GM19395 (cell line): ENCODE measurements around the gene ZNF33B.
A peak's percentile ranks its signal among the peaks of the same experiment; 100 is the strongest.
"Not testable (repeated sequence)": the region's sequence is repeated elsewhere in the genome, so short reads cannot be mapped to it uniquely, and the experiment has no call there.

Source experiments
- ATAC-seq: cut with Tn5 transposase; IDR thresholded peaks from one replicate; pipeline ENCODE4 v1.9.1; 2021; ENCODE audit warnings: mild to moderate bottlenecking, moderate library complexity; ENCODE audit not compliant: unreplicated experiment

The ZNF33B gene

DNA sequence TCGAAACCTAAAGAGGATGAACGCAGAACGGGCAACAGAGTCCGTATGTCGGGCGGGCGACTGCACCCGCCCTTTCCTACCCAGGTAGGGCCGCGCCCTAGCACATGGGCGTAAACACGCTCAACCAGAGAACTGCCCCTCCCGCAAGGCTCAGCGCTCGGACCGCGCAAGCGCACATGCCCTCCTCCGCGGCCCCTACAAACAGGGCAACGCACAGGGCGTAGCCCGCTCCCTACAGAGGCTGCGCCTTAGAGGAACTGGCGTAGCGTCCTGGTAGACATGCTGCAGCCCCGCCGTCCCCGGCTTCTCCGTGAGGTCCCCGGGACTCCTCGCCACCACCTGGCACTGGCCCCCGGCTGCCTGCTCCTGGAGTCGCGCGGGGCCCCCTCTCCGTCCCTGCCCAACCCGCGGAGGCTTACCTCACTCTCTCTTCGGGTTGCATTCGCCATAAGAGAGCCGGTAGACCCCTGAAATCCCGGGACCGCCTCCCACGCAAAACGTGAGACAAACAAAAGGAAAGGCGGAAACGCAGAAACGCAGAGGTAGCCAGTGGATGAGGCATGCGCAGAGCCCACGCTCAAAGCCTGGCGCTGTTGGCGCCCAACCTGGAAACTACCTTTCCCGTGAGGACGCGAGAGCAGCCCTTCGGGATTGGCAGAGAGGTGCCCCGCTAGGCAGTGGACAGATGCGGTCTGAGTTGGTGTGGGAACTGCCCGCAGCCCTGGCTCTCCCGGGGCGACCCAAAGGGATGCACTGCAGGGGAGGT is at the start of gene ZNF33B:
TSS of gene ZNF33B (minus strand) at position 516 of the 766 bp plus-strand sequence. CDS start 1,642 bp downstream, outside the sequence.
- ATAC-seq, result peak; percentile 93

DNA sequence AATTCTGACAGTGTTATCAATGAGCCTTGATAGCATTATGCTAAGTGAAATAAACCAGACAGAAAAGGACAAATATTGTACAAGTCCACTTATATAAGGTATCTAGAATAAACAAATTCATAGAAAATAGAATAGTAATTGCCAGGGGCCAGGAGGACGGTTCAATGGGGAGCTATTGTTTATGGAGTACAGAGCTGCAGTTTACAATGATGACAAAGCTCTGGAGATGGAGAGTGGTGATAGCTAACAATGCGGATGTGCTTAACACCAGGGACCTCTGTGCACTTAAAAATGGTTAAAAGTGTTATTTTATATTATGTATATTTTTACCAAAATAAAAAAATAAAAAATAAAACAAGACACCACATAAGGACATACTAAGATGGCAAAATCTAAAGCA is 46.1 kb upstream of the ZNF33B start:
- ATAC-seq, result no peak

DNA sequence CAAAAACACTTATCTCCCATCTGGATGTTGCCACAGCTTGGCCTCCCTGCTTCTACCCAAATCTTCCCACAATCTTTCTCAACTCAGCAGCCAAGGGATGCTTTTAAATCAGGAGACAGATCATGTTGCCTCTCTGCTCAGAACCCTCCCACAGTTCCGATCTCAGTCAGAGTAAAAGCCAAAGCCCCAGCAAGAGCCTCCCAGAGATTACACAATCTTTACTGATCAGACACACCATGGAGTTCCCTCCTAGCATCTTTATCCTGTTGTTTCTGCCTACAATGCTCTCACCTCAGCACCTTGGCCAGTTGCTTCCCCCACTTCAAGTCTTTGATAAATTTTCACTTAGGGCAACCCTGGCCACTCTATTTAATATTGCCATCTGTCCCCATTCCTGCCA is 41.9 kb upstream of the ZNF33B start:
- ATAC-seq, result no peak

GRCh38 chr10:42665181-42665979 is 27.0 kb upstream of the ZNF33B start:
- not testable (repeated sequence) for ATAC-seq

GRCh38 chr10:42654419-42654818 is 16.0 kb upstream of the ZNF33B start:
- no peak for ATAC-seq

DNA sequence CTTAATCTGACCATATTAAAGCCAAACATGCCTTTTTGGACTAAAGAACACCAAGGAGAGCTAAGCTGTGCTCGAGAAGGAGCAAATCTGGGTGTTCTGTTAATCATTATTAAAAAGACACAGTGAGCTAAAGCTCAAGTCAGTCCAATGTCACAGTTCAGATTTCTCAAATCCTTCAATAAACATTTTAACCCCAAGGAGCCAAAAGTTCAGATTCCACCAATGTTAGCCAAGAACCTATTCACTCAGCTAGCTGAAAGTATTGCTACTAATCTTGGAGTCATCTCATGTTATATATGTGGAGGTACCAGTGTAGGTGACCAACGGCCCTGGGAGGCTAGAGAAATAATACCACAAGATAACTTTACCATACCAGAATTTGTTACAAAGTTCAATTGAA is 14.5 kb upstream of the ZNF33B start:
- no peak for ATAC-seq

- no peak for ATAC-seq
These were observed 12.0 kb upstream of the ZNF33B start for GRCh38 chr10:42650374-42650773.

- ATAC-seq, result no peak
These were observed 10.1 kb upstream of the ZNF33B start for GRCh38 chr10:42648512-42648911.

DNA sequence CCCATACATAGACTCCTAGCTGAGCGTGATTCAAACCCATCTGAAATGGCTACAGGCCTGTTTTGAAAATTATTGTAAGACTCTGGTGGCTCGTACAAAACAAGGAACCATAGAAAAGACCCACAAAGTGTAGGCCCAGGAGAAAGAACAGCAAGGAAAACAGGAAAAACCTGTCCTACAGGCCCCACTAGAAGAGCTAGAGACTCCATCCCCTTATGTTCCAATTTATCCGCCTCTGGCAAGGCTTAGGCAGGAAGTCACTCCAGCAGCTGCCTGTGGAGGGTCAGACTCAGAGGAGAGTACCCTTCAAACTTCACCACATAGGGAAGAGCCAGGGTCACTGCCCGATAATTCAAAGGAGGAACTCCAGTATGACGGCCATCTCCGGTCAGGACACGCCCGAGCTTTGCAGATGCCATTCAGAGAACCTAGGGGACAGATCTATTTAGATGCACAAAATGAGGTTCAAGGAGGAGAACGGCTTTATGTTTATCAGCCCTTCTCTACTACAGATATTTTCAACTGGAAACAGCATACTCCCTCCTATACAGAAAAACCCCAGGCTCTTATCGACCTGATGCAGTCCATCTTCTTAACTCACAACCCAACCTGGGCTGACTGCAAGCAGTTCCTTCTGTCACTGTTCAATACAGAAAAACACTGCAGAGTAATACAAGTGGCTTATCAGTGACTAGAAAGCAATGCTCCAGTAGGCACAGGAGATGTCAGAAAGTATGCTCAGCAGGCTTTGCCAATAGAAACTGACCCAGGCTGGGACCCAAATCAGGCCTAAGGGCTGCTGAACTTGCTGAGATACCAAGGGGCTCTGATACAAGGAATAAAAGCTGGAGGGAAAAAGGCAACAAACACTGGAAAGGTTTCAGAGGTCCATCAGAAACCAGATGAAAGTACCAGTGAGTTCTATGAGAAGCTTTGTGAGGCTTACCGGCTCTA is 8.6 kb upstream of the ZNF33B start:
- no peak for ATAC-seq

DNA sequence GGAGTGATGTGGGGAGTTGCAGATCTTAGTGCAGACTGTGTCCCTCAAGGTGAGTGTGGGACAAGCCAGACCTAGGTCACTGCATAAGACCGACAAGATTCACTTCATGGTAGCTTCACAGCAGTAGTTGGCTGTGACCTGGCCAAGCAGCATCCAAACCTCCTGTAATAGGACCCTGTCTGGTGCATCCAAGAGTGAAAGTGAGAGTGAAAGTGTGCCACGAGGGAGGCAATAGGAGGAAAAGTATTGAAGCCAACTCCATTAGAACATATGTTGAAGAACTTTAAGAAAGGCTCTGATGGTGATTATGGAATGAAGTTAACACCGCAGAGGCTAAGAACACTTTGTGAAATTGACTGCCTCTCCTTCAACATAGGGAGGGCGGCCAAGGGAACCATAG is 7.8 kb upstream of the ZNF33B start:
- no peak for ATAC-seq

DNA sequence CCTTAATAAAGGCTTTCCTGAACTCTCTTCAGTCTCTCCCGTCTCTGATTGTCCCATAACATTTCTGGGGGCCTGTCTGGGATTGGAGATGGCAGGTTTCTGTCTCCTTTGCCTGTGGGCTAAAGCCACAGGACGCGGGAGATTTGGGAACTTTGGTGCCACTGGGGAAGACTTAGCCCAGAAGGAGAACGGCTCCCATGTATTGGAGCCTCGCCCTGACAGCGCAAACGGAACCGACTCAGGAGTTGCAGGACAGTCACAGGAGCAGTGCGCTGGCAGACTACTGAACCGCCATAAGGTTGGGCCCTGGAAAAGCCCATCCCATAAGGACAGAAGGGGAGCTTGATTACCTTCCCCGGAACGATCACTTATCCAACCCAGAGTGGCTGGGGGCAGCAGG is 7.1 kb upstream of the ZNF33B start:
- no peak for ATAC-seq

DNA sequence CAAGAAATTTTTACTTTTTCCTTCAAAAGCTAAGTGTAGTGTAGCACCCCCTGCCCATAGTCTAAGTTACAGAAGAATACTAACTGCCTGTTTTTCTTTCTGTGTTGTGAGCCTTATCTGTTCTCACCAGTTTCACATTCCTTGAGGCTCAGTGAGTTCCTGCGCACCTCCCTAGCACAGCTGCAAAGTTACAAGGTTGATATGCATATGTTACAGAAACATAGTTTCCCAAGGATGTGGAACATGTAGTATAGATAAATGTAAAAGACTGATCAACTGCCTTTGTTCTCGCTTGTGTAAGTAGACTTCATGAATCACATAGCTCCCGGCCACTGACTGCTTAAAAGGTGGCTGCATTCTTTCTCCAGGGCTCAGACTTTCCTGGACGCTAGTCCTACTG is 6.7 kb upstream of the ZNF33B start:
- no peak for ATAC-seq

- ATAC-seq, result no peak
These were observed 2.4 kb upstream of the ZNF33B start for GRCh38 chr10:42640610-42641229.

DNA sequence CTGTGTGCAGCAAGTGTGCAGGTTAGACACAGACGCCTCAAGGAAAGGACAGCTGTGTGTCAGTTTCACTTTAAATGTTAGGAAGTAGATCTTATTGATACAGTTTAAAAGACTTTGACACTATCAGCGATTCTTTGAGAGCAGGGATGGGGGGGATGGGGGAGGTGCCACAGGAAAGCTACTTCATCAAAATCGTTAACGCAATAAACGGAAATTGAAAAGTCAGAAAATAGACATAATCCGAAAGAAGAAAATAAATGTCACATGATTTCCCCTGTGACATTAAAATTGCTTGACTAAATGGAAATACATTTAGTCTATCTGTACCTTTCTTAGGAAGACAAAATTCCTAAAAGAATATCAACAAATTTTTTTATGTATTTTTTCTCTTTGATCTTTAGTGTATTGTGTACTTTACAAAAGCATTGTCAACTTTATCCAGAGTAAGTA is 476 bp upstream of the ZNF33B start:
- ATAC-seq, result no peak

- no peak for ATAC-seq
These were observed 719 bp downstream of the ZNF33B start for GRCh38 chr10:42637648-42638054.

DNA sequence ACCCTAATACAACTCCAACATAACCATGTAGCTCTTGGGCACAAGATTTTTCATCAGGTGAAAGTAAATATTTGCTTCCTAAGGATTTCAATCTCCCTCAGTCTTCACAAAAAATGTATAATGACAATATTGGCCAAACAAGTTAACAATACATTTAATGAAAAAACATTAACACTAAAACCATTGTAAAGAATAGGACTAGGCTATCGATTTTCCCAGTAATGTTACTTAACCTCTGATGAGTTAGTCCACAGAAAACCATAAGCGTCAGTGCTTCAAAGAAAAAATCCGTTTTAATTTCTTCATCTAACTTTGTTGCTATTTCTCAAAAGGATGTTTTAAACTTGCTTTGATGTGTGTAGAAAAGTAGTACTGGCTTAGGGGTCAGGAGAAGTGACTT is 1.2 kb downstream of the ZNF33B start:
- no peak for ATAC-seq

- no peak for ATAC-seq
These were observed 3.3 kb downstream of the ZNF33B start for GRCh38 chr10:42635098-42635497.

- ATAC-seq, result no peak
These were observed 5.8 kb downstream of the ZNF33B start for GRCh38 chr10:42632564-42632963.

DNA sequence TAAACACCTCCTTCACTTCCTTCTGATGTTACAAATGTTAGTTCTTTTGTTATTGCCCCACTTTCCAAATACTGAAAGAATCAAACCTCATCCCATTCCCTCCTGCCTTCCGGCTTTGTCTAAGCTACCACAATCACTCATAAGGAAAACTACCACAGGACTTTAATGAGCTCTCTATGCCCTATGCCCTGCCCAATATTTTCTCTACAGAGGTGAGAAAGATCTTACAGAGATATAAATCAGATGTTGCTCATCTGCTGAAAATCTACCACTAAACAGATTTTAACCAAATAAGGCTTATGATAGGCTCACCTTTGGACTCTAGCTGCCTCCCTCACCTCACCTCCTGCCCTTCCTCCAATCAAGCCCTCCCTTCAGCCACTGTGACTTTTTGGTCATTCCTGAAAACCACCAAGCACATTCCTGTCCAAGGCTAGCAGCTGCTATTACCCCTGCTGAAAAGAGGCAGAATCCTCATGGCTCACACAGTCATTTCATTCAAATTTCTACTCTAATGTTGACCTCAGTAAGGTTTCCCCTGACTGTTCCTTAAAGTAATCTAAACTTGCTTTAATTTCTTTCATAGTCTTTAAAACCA is 7.7 kb downstream of the ZNF33B start:
- no peak for ATAC-seq

GRCh38 chr10:42623929-42624328 is 14.4 kb downstream of the ZNF33B start:
- ATAC-seq, result no peak
